LHCN-M2 (cell line): ENCODE results near the gene PARP6. TPM values are rescaled to one million over a fixed set of nuclear protein-coding genes. Genes with fewer than 3 reads are reported as not detected.
A peak's percentile ranks its signal among the peaks of the same experiment; 100 is the strongest.

Experiments
- DNase-seq: peaks from one replicate; pipeline ENCODE4 v3.0.0-alpha.2; 2012; ENCODE audit warnings: low read depth
- polyA plus RNA-seq: library from polyadenylated mRNA; unstranded; fragments of >200 nt; gene quantifications from one replicate; pipeline ENCODE4 v1.2.1, GENCODE V29; 2012; ENCODE audit warnings: missing spikeins
- total RNA-seq: library from RNA; depleted of rRNA; stranded (reverse); fragments of >200 nt; gene quantifications from 2 replicates; pipeline ENCODE4 v1.2.3, GENCODE V29; 2014; rRNA removed

The PARP6 gene
- total RNA-seq, result 27.8 and 32.5 TPM in 2 replicates
- polyA plus RNA-seq, result 28.7 TPM

DNA sequence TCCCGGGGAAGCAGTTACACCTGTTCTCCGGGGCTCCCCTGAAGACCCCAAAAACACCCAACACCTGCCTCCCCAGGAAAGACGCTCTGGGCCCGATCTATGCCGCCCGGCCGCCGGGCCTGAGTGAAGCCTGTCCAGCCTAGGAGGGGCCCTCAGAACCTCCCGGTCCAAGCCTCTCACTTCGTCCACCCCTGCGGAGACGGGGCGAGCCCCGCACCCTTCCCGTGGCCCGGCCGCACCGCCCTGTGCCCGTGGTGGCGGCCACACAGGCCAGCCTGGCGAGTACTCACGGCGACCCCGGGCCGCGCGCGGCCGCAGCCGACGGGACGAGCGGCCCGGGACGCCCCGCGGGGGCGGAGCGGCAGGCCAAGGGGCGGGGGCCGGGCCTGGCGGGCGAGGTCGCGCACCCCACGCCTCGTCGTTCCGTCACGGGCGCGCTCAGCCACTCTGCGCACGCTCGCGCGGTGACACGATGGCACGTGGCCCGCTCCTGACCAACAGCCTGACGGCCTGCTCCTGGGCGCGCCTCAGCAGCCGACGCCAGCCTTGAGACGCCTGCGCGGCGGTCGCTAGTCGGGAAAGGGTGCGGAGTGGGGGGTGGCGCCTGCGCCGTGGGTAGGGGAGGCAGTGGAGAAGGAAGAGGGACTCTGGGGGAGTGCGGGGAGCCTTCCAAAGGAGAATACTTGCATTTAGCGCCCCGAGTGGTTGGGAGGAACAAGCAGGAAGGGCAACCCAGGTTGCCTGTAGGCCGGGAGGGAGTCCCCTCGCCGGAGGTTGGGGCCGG is at the start of gene PARP6:
Gene PARP6 (minus strand): TSS at position 342 of the 784 bp plus-strand sequence. CDS start 5,077 bp downstream, outside the sequence.
- peak; percentile 98 for DNase-seq

DNA sequence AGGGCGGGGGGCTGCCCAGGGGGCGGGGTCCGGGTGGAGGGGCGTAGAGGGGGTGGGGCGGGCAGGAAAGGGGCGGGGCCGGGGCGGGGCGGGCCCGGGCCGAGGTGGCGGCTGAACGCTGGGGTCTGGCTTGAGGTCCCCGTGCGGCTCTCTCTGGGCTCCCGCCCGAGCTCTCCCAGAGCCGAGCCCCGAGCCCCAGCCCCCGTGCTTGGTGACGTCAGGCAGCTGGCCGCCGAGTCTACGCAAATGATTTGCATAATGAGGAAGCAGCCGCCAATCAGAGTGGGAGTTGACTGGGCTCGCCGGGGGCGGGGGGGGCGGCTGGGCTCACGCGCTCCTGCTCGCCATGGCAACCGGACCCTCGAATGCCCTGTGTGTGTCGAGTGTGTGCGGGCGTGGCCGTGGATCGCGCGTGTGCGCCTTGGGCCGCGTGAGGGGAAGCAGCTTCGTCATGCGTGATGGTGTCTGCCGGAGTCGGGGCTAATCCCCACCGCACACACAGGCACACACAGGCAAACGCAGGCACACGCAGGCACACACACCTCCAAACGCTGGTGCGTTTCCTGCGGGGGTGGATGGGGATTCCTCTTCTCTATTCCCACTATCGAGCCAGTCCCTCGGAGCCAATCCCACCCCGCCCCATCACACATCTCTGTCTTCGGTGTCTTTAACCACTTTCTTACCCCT is 47.8 kb upstream of the PARP6 start, which contains the start of gene CELF6:
Gene CELF6 (minus strand): TSS at position 173 of the 687 bp plus-strand sequence. CDS start 283 bp downstream, outside the sequence.
- DNase-seq, result peak; percentile 64

DNA sequence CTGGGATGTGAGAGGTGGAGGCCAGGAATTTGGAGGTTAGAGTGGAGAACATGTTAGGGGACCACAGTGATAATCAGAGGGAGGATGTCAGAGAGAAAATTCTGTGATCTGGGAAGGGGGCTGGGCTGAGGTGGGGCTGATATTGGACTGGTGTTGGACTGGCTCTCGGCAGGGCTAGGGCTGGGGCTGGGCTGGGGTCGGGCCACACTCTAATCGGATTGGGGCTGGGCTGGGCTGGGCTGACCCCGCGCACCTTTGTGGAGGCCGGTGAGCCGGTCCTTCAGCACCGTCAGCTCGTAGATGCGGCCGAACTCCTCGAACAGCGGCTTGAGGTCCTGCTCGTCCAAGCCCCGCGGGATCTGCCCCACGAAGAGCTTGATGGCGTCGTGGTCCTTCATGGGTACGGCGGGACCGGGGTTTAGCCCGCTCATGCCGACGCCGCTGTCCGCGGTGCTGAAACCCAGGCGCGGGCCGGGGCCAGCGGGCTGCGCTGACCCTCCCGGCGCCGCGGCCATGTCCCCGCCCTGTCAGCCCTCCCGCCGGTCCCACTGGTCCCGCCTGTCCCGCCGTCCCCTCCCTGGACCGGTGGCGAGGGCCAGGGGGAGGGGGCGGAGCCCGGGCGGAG is 47.1 kb upstream of the PARP6 start:
- DNase-seq, result peak; percentile 34

DNA sequence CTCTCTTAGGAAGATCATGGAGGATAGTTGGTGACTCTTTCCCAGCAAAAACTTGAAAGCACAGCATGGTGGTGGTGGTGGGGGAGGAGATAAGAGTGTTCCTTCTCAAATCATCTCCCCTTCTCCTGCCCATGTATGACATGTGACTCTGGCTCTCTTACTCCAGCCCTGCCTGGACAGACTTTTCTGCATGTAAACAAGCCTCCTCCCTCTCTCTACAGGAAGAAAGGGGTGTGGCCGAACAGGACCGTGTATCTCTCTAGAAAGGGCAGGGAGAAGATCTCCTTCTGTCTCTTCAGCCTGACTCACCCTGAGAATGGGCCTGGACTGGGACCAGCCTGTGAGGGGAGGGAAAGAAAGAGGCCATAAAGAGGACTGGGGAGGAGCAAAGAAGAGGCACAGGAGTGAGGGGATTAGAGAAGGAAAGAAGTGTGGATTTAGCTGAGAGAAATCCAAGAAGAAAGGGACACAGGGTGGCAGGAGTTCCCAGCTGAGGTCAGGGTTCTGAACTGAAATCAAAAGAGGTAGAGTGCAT is 46.1 kb upstream of the PARP6 start:
- no peak for DNase-seq

DNA sequence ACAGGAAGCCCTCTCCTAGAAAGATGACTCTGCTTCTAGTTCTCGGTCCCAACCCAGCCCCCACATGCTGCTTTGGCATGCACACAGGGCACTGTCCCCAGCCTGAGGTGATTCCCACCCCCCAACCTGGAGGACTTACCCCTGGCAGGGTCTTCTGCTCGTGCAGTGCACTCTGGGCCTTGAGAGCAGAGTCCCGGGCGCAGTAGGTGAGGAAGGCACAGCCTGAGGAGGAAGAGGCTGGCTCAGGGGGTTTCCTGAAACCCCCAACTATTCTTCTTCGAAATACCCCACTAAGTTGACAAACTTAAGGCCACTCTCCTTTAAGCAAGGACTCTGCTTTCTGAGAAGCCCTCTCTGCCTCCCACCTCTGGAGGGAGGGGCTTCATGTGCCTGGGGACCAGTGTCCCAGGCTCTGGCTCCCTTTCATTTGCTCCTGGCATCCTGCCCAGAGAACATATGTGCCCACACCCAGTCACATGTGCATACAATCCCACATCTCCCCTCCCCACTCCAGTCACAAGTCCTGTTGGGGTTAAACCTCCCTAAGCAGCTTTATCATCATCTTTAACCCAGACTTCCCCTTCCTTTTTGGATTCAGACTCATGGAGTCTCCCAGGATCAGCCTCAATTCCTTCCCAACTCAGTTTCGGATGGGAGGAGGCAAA is 43.5 kb upstream of the PARP6 start:
- peak; percentile 19 for DNase-seq

GRCh38 chr15:72313881-72314280 is 41.5 kb upstream of the PARP6 start:
- DNase-seq, result no peak

DNA sequence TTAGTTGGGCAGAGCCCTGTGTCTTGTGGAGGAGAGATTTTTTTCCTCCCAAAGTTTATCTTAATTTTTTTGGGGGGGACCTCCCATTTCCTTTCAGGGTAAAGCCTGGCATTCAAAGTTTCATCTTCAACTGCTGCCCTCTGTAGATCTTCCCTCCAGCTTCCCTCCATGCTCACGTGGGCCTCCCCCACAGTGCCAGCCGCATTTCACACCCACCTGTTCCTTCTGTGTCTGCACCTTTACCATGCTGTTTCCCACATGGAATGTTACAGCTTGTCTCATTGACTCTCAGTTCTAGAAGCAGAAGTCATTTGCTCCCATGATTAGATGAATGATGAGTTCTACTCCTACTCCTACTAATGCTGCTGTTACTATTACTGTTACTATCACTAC is 41.1 kb upstream of the PARP6 start:
- no peak for DNase-seq

DNA sequence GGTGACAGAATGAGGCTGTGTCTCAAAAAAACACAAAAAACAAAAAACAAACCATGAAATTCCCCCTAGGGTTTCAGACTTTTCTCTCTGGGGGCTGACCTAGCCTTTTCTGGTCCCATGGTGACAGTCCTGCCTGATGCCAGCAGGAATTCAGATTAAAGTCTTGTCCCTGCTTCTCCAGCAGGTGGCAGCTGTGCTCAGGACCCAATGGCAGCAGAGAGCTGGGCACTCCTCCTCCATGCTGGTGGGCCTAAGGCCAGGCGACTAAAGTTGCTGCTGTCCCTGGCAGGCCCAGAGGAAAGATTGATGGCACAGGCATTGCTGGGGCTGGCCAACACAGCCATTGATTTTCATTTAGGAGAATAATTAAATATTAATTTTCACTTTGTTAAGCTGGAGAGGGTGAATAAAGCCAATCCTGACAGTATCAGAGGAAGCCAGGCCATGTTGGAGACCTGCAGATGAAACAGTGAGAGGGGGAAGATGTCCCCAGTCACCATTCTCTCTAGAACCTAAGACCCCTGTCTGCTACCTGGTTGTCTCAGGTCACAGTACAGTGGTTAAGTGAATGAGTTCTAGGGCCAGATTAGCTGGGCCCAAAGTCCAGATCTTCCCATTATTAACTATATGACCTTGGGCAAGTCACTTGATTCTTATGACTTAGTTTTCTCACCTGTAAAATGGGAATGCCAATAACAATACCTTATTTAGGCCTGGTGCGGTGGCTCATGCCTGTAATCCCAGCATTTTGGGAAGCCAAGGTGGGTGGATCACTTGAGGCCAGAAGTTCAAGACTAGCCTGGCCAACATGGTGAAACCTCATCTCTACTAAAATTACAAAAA is 40.5 kb upstream of the PARP6 start:
- DNase-seq, result peak; percentile 65

GRCh38 chr15:72307026-72307425 is 34.7 kb upstream of the PARP6 start:
- no peak for DNase-seq

DNA sequence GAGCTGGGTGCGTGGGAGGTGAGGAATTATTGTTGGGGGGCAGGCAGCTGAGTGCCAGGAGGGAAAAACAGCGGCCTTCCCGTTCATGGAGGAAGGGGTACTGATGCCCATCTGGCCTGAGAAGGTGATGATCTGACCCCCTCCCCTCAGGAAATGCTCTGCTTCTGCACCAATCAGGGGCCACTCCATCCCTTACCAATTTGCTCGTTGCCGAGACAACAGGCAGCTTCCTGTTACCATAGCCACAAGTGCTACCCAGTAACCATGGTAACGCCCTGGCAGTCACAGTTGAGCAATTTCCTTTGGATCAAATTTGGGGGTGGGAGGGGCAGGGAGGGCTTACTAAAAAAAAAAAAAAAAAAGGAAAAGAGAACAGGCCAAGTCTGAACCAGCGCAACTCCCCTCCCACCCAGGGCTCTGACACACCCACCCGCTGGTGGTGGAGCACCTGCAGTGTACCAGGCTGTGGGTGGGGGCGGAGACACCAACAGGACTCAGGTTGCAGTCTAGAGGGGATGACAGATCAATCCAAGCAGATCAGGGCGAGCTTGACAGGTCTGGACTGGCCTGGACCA is 33.9 kb upstream of the PARP6 start:
- peak; percentile 38 for DNase-seq

- no peak for DNase-seq
Measured at GRCh38 chr15:72304596-72304995, 32.2 kb upstream of the PARP6 start.

GRCh38 chr15:72302955-72303354 is 30.6 kb upstream of the PARP6 start:
- DNase-seq, result no peak

DNA sequence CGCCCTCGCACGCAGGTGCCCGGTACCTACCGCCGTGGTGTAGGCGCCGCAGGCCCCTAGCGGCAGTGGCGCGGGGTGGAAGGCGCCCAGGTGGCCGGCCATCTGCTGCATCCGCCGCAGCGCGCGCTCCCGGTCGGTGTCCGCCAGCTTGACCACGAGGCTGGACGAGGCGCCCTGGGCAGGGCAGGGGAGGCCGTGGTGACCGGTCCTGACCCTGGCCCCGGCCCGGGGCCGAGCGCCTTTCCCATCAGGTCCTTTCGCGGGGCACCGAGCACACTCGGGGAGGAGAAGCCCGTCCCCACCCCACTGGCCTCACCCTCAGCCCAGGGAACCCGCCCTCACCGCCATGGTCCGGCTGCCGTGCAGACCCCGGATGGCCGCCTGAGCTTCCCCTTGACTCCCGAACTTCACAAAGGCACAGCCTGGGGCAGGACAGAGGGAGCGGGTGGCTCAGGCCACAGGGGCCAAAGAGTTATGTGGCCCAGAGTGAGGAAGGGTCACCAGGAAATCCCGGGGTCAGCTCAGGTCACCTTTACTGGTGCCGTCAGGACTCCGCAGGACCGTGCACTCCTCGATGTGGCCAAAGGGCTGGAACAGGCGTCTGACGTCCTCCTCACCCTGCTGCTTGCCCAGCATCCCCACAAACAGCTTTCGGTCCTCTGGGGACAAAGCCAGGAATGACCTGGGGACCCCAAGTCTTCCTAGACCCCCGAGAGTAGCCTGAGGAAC is 17.4 kb upstream of the PARP6 start:
- DNase-seq, result no peak

DNA sequence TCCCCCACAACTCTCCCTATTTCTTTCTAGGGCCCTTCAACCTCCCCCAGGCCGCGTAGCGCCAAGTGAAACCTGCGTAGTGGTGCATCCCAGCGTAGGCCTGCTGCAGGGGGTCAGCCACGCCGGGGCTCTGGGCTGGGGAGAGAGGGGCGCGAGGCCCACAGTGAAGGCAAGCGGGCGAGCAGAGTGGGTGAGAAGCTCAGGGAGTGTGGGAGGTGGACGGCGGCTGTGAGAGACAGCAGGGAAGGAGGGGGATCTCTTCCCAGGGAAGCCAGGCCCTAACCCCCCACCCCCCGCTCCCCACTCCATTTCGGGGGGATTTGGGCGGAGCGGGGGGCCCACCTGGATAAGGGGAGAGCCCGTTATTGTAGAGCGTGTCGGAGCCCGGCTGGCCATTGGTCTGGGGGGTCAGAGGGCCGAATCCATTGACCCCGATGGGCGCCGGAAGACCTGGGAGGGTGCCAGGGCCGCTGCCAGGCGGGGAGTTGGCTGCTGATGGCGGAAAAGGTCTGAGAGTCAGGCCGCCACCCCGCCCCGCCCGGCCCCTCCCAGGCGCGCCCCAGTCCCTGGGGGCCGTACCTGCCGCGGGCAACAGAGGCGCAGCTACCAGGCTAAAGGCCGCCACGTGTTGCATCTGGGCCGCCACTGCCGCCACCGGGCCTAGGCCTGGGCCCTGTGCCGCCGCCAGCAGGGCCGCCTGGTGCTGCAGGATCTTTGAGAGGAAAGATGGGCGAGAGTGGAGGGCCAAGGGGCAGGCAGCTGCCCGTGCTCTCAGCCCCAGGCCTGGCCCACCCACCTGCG is 16.6 kb upstream of the PARP6 start:
- DNase-seq, result no peak

- DNase-seq, result no peak
Measured at GRCh38 chr15:72285927-72286516, 13.7 kb upstream of the PARP6 start.

DNA sequence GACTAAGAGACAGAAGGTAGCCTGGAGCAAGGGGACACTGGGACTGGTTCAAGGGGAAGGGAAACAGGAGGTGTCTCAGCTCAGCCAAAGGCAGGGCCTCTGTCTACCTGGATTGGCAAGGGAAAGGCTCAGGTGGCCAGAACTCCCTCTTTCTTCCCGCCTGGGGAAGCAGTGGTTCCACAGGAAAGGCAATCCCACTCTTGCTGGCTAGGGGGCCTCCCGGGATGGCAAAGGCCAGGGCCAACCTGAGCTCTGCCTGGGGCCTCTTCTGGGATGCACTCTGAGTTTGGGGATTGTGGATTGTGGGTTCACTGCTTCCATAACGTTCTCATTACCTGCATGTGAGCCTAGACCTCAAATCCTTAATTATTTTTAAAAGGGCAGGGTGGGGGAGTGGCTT is 13.0 kb upstream of the PARP6 start:
- DNase-seq, result no peak

DNA sequence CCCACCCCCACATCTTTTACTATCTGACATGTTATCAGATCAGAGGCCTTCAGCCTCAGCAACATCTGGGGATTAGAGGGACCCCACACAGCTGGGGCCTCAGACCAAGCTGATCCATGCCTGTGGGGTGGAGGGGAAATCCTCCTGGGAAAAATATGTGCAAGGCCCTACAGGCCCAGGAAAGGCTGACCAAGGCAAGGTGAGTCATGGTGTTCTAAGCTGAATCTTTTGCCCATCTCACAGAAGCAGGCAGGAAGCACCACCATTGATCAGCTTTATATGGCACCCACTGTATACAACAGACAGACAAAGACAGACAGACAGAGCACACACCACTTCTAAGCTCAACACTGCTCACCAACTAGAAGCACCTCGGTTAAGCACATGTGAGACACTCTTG is 12.4 kb upstream of the PARP6 start:
- DNase-seq, result peak; percentile 21

DNA sequence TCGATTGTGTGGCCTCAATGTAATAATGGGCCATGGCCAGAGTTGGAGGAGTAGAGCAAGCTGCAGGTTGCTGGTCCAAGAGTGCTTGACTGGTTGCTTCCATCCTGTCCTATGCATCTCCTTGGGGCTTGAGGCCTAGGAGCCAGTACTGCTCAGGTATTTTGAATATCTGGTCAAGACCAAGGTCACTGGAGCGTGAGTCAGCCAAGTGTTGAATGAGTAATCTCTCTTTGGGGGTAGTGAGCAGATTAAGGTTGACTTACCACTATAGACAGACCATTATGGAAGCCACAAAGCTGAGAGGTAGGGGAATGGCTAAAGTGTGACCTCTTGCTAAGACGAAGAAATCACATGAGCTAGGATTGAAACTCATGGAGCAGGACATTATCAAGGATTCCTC is 9.4 kb upstream of the PARP6 start:
- no peak for DNase-seq
